Stimulated activated CD8-positive, alpha-beta memory T cell treated with anti-CD3 and anti-CD28 coated beads, Interleukin-2, amount 100 ng/mL, for 48 hours (primary cell): ENCODE results near the gene RAB39A.
A peak's percentile ranks its signal among the peaks of the same experiment; 100 is the strongest.
"Not testable (repeated sequence)": the region's sequence is repeated elsewhere in the genome, so short reads cannot be mapped to it uniquely, and the experiment has no call there.

Experiments used
- DNase-seq, 2 donors: peaks; one replicate each; pipeline ENCODE4 v3.0.0-alpha.2; 2020; ENCODE audit warnings: low read depth in 2 of 2

RAB39A gene, protein sequence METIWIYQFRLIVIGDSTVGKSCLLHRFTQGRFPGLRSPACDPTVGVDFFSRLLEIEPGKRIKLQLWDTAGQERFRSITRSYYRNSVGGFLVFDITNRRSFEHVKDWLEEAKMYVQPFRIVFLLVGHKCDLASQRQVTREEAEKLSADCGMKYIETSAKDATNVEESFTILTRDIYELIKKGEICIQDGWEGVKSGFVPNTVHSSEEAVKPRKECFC

DNA sequence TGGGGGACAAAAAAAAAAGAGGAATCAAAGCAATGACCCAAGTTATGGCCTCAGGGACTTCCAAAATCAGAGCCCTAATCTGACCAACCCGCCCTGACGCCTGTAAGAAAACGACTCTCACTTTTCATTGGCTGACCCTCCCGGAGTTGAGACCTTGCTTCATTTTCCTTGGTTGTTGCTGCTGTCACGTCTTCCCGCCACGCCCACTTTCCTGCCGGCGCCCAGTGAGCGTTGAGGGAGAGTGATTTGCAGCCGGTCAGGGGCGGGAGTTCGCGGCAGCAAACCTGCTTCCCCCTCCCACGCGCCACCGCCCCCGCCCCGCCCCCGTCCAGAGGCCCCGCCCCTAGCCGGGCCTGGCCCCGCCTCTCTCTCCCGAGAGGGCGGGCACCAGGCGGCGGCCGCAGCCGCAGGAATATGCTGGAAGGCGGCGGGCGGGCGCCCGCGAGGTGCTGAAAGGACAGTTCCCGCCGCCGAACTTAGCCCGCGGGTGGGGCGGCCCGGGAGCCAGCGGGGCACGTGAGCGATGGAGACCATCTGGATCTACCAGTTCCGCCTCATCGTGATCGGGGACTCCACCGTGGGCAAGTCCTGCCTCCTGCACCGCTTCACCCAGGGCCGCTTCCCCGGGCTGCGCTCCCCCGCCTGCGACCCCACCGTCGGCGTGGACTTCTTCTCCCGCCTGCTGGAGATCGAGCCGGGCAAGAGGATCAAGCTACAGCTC is at the start of gene RAB39A:
RAB39A (plus strand) TSS at position 403 of the 721 bp plus-strand sequence; CDS start at position 524, 121 bp downstream.
- DNase-seq: peak; percentile 36 to 59

DNA sequence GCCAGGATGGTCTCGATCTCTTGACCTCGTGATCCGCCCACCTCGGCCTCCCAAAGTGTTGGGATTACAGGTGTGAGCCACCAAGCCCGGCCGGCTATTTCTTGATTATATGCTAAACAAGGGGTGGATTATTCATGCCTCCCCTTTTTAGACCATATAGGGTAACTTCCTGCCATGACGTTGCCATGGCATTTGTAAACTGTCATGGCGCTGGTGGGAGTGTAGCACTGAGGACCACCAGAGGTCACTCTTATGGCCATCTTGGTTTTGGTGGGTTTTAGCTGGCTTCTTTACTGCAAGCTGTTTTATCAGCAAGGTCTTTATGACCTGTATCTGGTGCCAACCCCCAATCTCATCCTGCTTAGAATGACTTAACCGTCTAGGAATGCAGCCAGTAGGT is 46.8 kb upstream of the RAB39A start:
- DNase-seq: not testable (repeated sequence)

DNA sequence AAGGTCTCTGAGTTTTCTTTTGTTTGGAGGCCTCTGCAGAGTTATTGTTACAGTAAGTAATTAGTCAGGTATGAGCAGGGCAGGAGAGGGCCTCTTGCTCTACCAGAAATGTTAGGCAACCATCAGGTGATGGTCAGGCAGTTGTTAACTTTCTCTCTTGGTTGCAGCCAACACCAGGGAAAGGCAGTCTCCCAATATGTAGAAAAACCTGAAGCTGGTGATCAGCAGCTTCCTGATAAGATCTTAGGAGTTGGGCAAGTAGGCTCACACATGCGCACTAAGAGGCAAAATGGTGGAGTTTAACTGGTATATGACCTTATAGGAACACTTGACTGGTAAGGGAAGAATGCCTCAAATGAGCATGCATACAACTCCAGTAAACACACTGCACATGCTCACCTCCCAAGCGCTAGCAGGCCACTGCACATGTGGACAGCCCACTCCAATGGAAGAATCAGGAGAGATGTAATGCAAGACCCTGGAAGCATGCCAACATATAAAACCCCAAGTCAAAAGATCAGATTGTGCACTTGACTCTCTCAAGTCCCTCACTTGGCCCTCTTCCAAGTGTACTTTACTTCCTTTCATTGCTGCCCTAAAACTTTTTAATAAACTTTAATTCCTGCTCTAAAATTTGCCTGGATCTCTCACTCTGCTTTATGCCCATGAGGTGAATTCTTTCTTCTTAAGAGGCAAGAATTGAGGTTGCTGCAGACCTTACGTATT is 46.0 kb upstream of the RAB39A start:
- no peak for DNase-seq

DNA sequence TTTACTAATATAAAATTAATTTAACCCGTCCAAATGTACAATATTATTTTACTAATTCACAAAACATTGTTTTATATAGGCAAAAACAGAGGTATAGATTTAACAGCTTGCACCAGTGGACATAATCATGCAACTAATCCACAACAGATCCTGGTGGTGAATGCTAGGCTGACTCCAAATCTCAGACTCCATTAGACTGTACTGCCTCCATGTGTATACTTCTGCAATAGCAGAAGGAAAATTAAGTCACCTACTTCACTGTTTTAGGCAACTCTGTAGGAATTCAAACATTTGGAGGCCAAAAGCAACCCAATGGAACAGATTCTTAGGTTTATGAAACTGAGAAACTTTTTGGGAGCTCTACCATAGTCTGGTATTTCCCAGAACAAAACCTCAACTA is 30.0 kb upstream of the RAB39A start:
- DNase-seq: no peak

DNA sequence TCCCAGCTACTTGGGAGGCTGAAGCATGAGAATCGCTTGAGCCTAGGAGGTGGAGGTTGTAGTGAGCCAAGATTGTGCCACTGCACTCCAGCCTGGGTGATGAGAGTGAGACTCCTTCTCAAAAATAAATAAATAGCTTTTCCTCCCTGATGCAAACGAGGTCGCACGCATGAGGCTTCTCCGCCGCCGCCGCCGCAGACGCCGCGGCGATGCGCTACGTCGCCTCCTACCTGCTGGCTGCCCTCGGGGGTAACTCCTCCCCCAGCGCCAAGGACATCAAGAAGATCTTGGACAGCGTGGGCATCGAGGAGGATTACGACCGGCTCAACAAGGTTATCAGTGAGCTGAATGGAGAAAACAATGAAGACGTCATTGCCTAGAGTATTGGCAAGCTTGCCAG is 20.0 kb upstream of the RAB39A start:
- no peak for DNase-seq

DNA sequence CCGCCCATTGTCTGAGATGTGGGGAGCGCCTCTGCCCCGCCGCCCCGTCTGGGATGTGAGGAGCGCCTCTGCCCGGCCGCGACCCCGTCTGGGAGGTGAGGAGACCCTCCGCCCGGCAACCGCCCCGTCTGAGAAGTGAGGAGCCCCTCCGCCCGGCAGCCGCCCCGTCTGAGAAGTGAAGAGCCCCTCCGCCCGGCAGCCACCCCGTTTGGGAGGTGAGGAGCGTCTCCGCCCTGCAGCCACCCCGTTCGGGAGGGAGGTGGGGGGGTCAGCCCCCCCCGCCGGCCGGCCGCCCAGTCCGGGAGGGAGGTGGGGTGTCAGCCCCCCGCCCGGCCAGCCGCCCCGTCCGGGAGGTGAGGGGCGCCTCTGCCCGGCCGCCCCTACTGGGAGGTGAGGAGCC is 15.8 kb upstream of the RAB39A start:
- DNase-seq: not testable (repeated sequence)

DNA sequence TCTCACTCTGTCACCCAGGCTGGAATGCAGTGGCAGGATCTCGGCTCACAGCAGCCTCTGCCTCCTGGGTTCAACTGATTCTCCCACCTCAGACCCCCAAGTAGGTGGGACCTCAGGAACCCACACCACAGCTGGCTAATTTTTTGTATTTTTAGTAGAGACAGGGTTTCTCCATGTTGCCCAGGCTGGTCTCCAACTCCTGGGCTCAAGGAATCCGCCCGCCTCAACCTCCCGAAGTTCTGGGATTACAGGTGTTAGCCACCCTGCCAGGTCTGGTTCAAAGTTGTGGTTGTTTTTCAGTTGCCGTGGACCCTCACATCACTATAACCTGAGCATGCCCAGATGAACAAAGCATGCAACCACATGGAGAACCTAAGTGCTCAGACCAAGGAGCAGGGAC is 13.0 kb upstream of the RAB39A start:
- no peak for DNase-seq

DNA sequence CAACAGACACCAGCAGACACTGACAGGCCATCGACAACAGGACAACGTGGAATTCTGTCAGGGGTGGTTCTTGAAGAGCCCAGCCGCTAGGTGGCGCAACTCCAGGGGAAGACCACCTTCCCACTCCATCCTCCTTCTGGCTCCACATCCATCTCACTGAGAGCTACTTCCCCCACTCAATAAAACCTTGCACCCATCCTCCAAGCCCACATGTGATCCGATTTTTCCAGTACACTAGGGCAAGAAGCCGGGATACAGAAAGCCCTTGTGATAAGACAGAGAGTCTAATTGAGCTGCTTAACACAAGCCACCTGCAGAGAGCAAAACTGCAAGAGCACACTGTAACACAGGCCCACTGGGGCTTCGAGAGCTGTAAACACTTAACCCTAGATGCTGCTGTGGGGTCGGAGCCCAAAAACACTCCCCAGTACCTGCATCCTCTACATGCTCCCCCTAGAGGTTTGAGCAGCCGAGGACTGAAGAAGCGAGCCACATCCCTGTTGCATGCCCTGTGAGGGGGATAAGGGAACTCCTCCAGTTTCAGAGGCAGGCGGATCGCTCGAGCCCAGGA is 11.5 kb upstream of the RAB39A start:
- peak; percentile 18 to 27 for DNase-seq

DNA sequence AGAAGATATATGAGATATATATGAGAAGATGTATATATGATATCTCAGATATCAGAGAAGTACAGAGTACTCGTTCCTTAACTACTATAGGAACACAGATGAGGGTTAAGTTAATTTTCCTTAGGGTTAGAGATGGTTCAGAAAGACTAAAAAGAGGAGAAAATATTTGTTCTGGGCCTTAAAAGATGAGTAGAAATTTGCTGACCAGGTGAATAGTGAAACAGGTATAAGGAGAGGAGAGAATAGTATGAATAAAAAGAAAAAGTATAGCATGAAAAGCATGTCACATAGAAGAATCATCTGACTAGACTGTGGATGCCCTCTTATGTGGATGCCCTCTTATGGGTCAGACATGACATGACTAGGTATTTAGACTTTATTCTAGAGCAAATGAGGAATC is 6.3 kb upstream of the RAB39A start:
- DNase-seq: no peak

DNA sequence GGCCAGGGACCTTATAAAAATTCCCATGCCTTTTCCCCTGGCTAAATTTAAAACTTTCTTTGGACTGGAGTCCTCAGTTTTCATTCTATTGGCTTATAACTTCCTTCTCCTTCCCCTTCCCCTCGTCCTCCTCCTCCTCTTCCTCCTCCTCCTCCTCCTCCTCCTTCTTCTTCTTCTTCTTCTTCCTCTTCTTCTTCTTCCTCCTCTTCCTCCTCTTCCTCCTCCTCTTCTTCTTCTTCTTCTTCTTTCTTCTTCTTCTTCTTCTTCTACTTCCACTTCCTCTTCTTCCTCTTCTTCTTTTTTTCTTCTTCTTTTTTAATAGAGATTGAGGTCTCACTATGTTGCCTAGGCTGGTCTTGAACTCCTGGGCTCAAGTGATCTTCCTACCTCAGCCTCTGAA is 4.7 kb upstream of the RAB39A start:
- DNase-seq: not testable (repeated sequence)

DNA sequence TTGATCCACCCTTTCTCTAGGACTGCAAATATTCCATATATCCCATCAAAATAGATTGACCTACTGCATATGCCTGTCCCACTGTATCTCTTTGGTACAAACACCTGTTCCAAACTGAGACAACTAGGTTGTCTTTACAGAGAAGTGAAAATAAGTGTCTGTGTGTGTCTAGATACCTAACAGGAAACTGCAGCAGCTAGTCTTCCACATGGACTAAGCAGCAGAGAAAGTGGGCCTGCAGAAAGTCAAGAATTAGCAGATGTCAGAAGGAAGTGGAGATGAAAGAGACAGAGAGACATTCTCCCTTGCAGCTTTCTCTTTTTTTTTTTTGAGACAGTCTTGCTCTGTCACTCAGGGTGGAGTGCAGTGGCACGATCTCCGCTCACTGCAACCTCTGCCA is 3.9 kb upstream of the RAB39A start:
- no peak for DNase-seq

DNA sequence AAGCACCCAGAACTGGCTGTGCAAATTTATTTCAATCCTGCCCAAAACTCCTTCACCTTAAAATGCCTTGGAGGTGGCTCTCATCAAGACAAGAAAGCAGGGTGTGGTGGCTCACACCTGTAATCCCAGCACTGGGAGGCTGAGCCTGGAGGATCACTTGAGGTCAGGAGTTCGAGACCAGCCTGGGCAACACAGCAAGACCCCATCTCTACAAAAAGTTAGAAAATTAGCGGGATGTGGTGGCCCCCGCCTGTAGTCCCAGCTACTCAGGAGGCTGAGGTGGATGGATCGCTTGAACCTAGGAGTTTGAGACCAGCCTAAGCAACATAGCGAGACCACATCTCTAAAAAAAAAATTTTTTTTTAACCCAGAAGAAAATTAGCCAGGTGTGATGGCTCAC is 689 bp upstream of the RAB39A start:
- DNase-seq: no peak

DNA sequence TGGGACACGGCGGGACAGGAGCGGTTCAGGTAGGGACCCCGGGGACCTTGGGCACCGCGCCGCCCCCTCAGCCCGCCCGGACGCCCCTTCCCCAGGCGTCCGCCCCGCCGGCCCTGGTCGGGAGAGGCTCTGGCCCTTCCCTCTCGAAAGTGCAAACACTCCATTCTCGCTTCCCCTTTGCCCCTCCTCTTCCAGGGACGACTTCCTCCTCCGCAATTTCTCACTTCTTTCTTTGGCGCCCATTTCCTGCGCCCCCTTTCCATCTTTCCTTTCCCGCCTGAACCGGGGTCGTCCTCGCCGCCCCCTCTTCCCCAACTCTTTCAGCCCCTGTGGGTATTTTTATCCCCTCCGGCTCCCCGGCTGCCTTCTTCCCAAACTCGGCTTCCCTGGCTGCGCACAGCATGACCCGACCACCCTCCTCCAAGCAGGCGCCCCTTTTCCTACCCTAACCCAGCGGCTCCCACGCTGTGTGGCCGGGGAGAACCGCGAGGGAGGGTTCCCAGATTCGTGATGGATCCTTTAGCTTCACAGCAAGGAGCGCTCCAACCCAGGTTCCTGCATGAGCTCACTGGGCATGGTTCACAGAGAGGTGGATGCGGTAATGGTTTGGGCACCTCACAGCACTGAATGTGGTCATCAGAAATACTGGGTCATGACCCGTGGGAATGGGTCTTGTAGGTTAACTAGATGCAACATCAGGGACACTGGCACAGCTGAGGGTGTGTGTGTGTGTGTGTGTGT is 689 bp downstream of the RAB39A start:
- no peak for DNase-seq

DNA sequence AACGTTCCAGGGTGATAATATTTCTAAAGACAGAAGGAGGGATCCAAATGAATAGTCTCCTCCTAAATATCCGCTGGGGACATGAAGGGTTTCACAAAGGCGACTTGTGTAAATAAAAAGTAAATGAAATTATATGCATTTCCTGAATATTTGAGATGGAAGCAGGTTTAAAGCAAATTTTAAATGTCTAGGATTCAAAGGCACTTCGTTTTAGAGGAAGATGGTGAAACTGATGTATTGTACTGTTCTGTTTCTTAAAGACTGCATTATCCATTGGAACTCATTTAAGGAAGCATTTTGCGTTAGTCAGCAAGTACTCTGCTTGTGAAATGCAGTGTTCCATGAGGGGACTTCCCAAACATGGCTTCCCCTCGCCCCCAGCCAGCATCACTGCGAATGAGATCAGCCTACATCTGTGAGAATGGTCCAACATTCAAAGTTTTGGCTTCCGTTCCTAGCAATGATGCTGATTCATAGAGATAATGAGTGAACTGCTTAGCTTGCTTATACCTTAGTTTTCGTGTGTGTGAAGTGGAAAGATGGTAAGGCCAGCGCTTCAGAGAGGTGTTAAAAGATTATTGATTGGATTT is 1.5 kb downstream of the RAB39A start:
- DNase-seq: no peak

DNA sequence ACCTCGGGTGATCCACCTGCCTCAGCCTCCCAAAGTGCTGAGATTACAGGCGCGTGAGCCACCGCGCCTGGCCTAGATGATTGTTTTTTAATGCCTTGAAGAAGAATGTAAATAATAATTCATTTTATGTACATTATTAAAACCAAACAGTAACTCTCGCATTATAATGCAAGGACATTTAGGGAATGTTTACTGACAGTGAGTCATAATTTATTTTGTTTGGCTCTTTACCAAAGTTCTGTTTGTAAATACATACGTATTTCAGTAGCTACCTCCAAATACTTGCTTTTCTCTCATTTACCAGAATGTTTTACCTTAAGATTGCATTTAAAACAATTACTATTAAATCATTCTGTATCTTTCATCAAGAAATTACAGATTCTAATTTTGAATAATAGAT is 3.0 kb downstream of the RAB39A start:
- DNase-seq: no peak

DNA sequence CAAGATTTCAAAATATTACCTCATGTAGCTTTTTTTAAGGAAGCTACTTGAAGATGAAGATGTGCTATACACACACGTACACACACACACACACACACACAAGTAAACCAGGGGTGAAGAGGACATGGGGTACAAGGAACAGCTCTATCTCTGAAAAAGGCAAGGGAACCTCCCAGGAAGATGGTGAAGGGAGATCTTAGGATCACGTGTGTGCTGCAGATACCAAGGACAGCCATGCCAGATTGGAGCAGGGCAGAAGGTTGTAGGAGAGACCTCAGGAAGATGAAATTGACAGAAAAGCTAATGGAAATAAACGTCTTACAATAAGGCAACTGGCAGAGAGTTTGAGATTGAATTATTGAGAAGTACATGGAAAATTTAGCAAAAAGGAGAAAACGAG is 19.7 kb downstream of the RAB39A start:
- no peak for DNase-seq

DNA sequence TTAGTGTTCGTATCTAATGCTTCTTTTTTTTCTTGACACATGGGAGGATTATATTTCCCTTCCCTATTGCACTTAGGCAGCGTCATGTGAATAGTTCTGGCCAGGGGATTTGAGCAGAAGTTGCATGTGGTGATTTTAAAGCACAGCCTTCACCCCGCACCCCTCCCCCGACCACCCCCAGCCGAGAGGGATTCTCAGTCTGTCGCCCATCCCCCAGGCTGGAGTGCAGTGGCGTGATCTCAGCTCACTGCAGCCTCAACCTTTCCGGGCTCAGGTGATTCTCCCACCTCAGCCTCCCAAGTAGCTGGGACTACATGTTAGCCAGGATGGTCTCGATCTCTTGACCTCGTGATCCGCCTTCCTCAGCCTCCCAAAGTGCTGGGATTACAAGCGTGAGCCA is 20.1 kb downstream of the RAB39A start:
- DNase-seq: not testable (repeated sequence)

DNA sequence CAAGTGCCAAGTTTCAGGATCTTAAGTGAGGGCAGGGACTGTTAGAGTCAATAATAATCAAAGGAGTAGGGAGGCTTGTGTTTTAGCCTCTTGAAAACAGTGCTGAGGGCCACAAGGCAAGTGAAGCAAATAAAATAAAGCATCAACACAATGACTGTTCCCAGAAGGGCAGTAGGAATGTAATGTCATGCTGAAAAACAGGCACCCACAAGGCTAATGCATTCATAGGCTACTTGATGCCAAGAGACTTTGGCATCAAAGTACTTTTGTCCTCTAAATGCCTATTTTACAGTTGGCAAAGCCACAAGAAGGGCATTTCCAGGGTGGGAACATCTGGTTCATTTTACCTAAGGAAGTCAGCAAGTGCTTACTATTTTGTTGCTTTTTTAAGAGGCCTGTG is 22.9 kb downstream of the RAB39A start:
- DNase-seq: no peak

DNA sequence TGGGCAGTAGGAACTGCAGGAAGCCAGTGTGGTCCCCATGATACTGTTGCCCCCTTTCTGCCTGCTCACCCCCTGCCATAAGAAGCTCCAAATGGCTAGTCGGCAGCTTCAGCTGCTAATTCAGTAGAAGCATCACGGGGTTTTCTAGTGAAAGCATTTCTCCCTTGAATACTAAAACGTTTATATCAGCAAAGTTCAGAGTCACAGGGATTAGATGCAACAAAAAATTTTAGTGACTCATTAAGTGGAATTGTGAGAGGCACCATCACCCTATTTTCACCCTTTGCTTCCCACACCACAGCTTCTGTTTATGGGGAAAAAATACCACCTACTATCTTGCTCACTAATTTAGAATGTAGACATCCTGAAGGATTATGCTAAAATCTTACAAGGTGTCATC is 25.2 kb downstream of the RAB39A start:
- no peak for DNase-seq

DNA sequence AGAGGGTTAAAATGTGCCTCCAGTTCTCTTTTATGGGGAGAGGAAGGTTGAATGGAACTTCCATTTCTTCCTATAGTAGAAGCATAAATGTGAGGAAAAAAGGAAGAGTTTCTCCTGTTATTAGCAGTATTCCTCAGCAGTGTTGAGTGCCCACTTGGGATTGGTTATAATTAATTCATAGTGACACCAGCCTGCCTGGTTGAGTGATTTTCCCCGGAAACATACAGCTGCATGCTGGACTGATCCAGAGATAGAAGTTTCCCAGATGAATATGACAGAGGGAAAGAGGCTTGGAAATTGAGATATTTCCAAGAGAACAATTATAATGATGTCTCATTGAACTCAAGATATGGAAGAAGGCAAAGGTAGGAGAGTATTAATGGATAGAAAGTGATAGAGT is 28.3 kb downstream of the RAB39A start:
- no peak for DNase-seq

DNA sequence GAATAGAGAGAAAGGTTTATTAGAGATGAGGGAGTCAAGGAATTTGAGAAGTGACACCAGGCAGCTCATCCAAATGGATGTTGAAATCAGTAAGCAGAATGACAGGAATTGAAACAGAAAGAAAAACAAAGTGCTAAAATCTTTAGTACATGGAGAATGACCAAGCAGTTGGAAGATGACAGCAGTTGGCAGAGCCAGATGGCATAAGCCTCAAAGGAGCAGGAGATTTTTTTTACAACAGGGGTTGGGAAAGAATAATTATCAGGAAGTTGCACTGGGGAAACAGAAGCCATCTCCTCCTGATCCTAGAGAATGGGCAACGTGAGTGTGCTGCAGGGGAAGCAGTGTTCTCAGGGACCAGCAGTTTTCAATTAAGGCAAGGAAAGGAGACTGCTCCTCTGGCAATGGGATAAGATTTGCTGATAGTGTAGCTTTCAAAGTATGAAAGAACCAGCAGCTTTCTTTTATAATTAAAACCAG is 28.9 kb downstream of the RAB39A start:
- no peak for DNase-seq
